Caco-2 (cell line): Measurements from ENCODE around the gene MYO5B. TPM values are rescaled to one million over a fixed set of nuclear protein-coding genes. Genes with fewer than 3 reads are reported as not detected.

ENCODE experiments used
- BruUV-seq: library from RNA; stranded (reverse); fragments of 400-500 nt; replicated peaks from 2 replicates; lab custom pipeline; 2021; lab: Mats Ljungman, UMichigan
- CTCF ChIA-PET: fragments of 300-600 bp; sonication (Branson Sonifier 250); formaldehyde crosslinking; loops from one replicate; lab custom pipeline; 2022; ENCODE audit warnings: antibody characterized with exemption; lab: Charles Lee
- POLR2A ChIA-PET: fragments of 300-600 bp; sonication (Branson Sonifier 250); formaldehyde crosslinking; loops from one replicate; lab custom pipeline; 2022; ENCODE audit warnings: antibody characterized with exemption; lab: Charles Lee
- DNase-seq, 2 experiments: peaks; one replicate each; pipeline versions ENCODE4 v3.0.0 to v3.0.0-alpha.2; 2020 to 2022
- H3K27me3 ChIP-seq: replicated peaks from 2 replicates; pipeline ENCODE4 v1.6.0; 2011; ENCODE audit warnings: low read length; ENCODE audit not compliant: control insufficient read depth, insufficient read depth
- H3K36me3 ChIP-seq: 2 replicates; pipeline ENCODE4 v1.5.1; 2011; ENCODE audit warnings: low read length; ENCODE audit not compliant: control insufficient read depth, insufficient read depth
- H3K4me1 ChIP-seq: fragments of 250-450 bp; sonication (Bioruptor Pico); 2 replicates; pipeline ENCODE4 v1.5.1; 2020; ENCODE audit warnings: mild to moderate bottlenecking
- H3K4me3 ChIP-seq: 2 replicates; pipeline ENCODE4 v1.5.1; 2011; ENCODE audit warnings: low read depth, mild to moderate bottlenecking, control low read depth, low read length
- H3K9me3 ChIP-seq: fragments of 250-450 bp; sonication (Bioruptor Pico); 2 replicates; pipeline ENCODE4 v1.5.1; 2020; ENCODE audit warnings: mild to moderate bottlenecking, moderate library complexity
- H3K27ac Mint-ChIP-seq: one replicate; pipeline ENCODE4 v1.8.0; 2022; ENCODE audit warnings: mixed read lengths; ENCODE audit not compliant: unreplicated experiment
- H3K27me3 Mint-ChIP-seq: one replicate; pipeline ENCODE4 v1.8.0; 2022; ENCODE audit warnings: mixed read lengths; ENCODE audit not compliant: insufficient read depth, unreplicated experiment
- H3K36me3 Mint-ChIP-seq: one replicate; pipeline ENCODE4 v1.8.0; 2022; ENCODE audit warnings: mild to moderate bottlenecking, mixed read lengths; ENCODE audit not compliant: insufficient read depth, unreplicated experiment
- H3K4me1 Mint-ChIP-seq: one replicate; pipeline ENCODE4 v1.8.0; 2022; ENCODE audit warnings: low read depth, mixed read lengths; ENCODE audit not compliant: unreplicated experiment
- H3K4me3 Mint-ChIP-seq: one replicate; pipeline ENCODE4 v1.8.0; 2022; ENCODE audit warnings: mild to moderate bottlenecking, moderate library complexity, mixed read lengths; ENCODE audit not compliant: unreplicated experiment
- H3K9me3 Mint-ChIP-seq: one replicate; pipeline ENCODE4 v1.8.0; 2022; ENCODE audit warnings: mixed read lengths; ENCODE audit not compliant: unreplicated experiment
- CTCF ChIP-seq, 2 experiments: fragments of 200-600 bp in 1 of 2; IDR thresholded peaks; 1 replicate in 1 of 2; 2 replicates in 1 of 2; pipeline versions ENCODE4 v1.5.1 to v1.8.0; 2011 to 2022; ENCODE audit warnings: antibody characterized with exemption in 1 of 2, control low read depth in 1 of 2, inconsistent platforms in 1 of 2, low read depth in 1 of 2, low read length in 1 of 2, mild to moderate bottlenecking in 1 of 2, moderate library complexity in 1 of 2; ENCODE audit not compliant: insufficient read depth in 1 of 2, severe bottlenecking in 1 of 2, unreplicated experiment in 1 of 2
- intact Hi-C: fragments of 100-400 bp; cut with micrococcal nuclease; formaldehyde crosslinking; loops from one replicate; pipeline ENCODE4 v1.10.0; 2022; ENCODE audit not compliant: unreplicated experiment
- total RNA-seq: library from RNA; stranded (reverse); gene quantifications from 2 replicates; pipeline ENCODE4 v1.2.3, GENCODE V29; 2022

The MYO5B gene
- total RNA-seq, 1 experiment from 2014 or later = 28.3 TPM

- Histone ChIP-seq H3K4me1 (no peaks in the 10 kb centered on the region), H3K9me3 (no peaks in the 10 kb centered on the region), H3K27me3 (no peaks in the 10 kb centered on the region), H3K36me3 (no peaks in the 10 kb centered on the region), H3K4me3 (no peak overlapping the region)
- intact Hi-C loops = no loop called here
- BruUV-seq = no TSS peak
- DNase-seq = no peak
- POLR2A ChIA-PET = no interaction called here
- Mint-ChIP-seq H3K9me3 (no peaks in the 10 kb centered on the region), H3K36me3 (peaks cover 20% of the 10 kb centered on the region), H3K27ac (no peak overlapping the region), H3K4me1 (peaks cover 5% of the 10 kb centered on the region), H3K4me3 (no peak overlapping the region), H3K27me3 (no peaks in the 10 kb centered on the region)
- TF ChIP-seq CTCF (IDR thresholded peaks at IDR 0.05; ENCODE audit: insufficient read depth in 1 of 2, low read depth in 1 of 2, low read length in 1 of 2, severe bottlenecking in 1 of 2, unreplicated experiment in 1 of 2) = no peak
- CTCF ChIA-PET = no interaction called here
Measured at GRCh38 chr18:49850636-49851035, 344.3 kb downstream of the MYO5B start.

GRCh38 chr18:49849331-49850217 lies 345.4 kb downstream of the MYO5B start:
- Mint-ChIP-seq H3K4me3 (peak overlapping the region; percentile 46), H3K27me3 (no peaks in the 10 kb centered on the region), H3K27ac (peak overlapping the region; percentile 39), H3K9me3 (no peaks in the 10 kb centered on the region), H3K36me3 (peaks cover 20% of the 10 kb centered on the region), H3K4me1 (peaks cover 3% of the 10 kb centered on the region)
- TF ChIP-seq CTCF (IDR thresholded peaks at IDR 0.05; ENCODE audit: insufficient read depth in 1 of 2, low read depth in 1 of 2, low read length in 1 of 2, severe bottlenecking in 1 of 2, unreplicated experiment in 1 of 2) = no peak
- BruUV-seq = TSS peak; percentile 50
- Histone ChIP-seq H3K36me3 (no peaks in the 10 kb centered on the region), H3K27me3 (no peaks in the 10 kb centered on the region), H3K9me3 (no peaks in the 10 kb centered on the region), H3K4me3 (no peak overlapping the region), H3K4me1 (no peaks in the 10 kb centered on the region)
- DNase-seq = peak; percentile 49 to 73
- POLR2A ChIA-PET = no interaction called here
- CTCF ChIA-PET = interaction anchor here (1.3 kb wide), 1 partner anchor 9 kb away, joined by 5 read pairs; no protein-coding TSS in a partner anchor
- intact Hi-C loops = no loop called here

- Mint-ChIP-seq H3K27ac (peak overlapping the region; percentile 39), H3K36me3 (peaks cover 20% of the 10 kb centered on the region), H3K27me3 (no peaks in the 10 kb centered on the region), H3K4me1 (no peaks in the 10 kb centered on the region), H3K9me3 (no peaks in the 10 kb centered on the region), H3K4me3 (no peak overlapping the region)
- H3K36me3 ChIP-seq = no peaks in the 10 kb centered on the region
- BruUV-seq = no TSS peak
- DNase-seq = no peak
- ChIA-PET CTCF (no interaction called here), POLR2A (no interaction called here)
- intact Hi-C loops = no loop called here
- H3K4me3 ChIP-seq = no peak overlapping the region
- H3K4me1 ChIP-seq = no peaks in the 10 kb centered on the region
- H3K27me3 ChIP-seq = no peaks in the 10 kb centered on the region
- no peaks in the 10 kb centered on the region for H3K9me3 ChIP-seq
- TF ChIP-seq CTCF (IDR thresholded peaks at IDR 0.05; ENCODE audit: insufficient read depth in 1 of 2, low read depth in 1 of 2, low read length in 1 of 2, severe bottlenecking in 1 of 2, unreplicated experiment in 1 of 2) = no peak
Measured at GRCh38 chr18:49848115-49848514, 346.8 kb downstream of the MYO5B start.
